Adrenal gland (tissue), 5 donors: ENCODE data around the gene MBOAT7.

Experiments
- POLR2A ChIP-seq, 2 donors: fragments of 450-650 bp; IDR thresholded peaks; one replicate each; pipeline ENCODE4 v1.6.1; 2017; ENCODE audit warnings: antibody characterized with exemption in 2 of 2, mild to moderate bottlenecking in 2 of 2, moderate library complexity in 1 of 2
- TF ChIP-seq, protein P1 (sequence below), 6 experiments: fragments of 450-650 bp in 4 of 6; fragments of 200-600 bp in 2 of 6; sonication (generic) in 1 of 6; IDR thresholded peaks; 1 replicate in 5 of 6; 2 replicates in 1 of 6; pipeline versions ENCODE4 v1.5.1 to v1.8.0; 2016 to 2021; ENCODE audit warnings: antibody characterized with exemption in 6 of 6, mild to moderate bottlenecking in 2 of 6, moderate library complexity in 1 of 6
- donor health status: DM: no; HTN: no; CAD: no.

DNA sequence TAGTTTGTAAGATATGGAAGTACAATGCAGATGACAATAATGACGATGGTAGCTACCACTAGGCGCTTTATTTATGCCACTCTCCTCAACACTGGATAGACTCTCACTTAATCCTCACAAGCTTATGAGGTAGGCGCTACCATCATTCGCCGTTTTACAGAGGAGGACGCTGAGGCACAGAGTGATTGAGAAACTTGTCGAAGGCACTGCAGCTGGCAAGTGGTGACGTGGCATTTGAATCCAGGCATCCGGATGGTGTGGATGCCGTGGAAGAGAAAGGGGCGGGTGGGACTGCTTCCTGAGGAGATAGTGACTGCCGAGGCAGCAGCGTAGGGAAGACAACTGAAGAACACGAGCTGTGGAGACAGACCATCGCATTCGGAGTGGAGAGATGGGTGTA, 10.0 kb upstream of the MBOAT7 start:
- TF ChIP-seq, protein P1, sequence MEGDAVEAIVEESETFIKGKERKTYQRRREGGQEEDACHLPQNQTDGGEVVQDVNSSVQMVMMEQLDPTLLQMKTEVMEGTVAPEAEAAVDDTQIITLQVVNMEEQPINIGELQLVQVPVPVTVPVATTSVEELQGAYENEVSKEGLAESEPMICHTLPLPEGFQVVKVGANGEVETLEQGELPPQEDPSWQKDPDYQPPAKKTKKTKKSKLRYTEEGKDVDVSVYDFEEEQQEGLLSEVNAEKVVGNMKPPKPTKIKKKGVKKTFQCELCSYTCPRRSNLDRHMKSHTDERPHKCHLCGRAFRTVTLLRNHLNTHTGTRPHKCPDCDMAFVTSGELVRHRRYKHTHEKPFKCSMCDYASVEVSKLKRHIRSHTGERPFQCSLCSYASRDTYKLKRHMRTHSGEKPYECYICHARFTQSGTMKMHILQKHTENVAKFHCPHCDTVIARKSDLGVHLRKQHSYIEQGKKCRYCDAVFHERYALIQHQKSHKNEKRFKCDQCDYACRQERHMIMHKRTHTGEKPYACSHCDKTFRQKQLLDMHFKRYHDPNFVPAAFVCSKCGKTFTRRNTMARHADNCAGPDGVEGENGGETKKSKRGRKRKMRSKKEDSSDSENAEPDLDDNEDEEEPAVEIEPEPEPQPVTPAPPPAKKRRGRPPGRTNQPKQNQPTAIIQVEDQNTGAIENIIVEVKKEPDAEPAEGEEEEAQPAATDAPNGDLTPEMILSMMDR (IDR thresholded peaks at IDR 0.05): no peak
- no peak for TF ChIP-seq POLR2A (IDR thresholded peaks at IDR 0.05)
